BE2C (cell line): Measurements from ENCODE around the gene GPC5.

Experiments used
- DNase-seq: peaks from one replicate; pipeline ENCODE4 v3.0.0-alpha.2; 2020
- H3K27me3 ChIP-seq: fragments of 250-450 bp; sonication (Bioruptor Pico); 2 replicates; pipeline ENCODE4 v1.5.1; 2020; ENCODE audit warnings: mild to moderate bottlenecking
- H3K36me3 ChIP-seq: fragments of 250-450 bp; sonication (Bioruptor Pico); 2 replicates; pipeline ENCODE4 v1.5.1; 2020; ENCODE audit warnings: mild to moderate bottlenecking
- H3K4me1 ChIP-seq: fragments of 250-450 bp; sonication (Bioruptor Pico); 2 replicates; pipeline ENCODE4 v1.5.1; 2020
- H3K4me3 ChIP-seq: 2 replicates; pipeline ENCODE4 v1.5.1; 2011; ENCODE audit warnings: low read depth, low read length
- H3K9me3 ChIP-seq: fragments of 250-450 bp; sonication (Bioruptor Pico); 2 replicates; pipeline ENCODE4 v1.5.1; 2020
- TF ChIP-seq, protein P1 (sequence below): IDR thresholded peaks from 2 replicates; pipeline ENCODE4 v1.5.1; 2012; ENCODE audit warnings: mild to moderate bottlenecking, low read depth, low read length

GPC5 gene

DNA sequence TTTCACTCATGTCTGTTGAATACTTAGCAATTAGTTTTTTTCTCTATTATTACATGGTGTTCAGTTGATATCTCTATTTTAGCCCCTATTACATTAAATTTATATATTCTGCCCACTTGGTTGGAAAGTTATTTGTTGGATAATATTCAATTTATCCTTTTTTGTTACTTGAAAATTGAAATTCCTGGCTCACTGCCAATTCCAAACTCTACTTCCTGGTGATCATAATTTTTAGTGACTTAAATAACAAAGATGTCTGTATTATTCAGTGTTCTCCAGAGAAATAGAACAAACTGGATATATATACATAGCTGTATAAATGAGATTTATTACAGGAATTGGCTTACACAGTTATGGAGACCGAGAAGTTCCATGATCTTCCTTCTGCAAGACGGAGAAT lies 93.6 kb downstream of the GPC5 start:
- TF ChIP-seq, protein P1, sequence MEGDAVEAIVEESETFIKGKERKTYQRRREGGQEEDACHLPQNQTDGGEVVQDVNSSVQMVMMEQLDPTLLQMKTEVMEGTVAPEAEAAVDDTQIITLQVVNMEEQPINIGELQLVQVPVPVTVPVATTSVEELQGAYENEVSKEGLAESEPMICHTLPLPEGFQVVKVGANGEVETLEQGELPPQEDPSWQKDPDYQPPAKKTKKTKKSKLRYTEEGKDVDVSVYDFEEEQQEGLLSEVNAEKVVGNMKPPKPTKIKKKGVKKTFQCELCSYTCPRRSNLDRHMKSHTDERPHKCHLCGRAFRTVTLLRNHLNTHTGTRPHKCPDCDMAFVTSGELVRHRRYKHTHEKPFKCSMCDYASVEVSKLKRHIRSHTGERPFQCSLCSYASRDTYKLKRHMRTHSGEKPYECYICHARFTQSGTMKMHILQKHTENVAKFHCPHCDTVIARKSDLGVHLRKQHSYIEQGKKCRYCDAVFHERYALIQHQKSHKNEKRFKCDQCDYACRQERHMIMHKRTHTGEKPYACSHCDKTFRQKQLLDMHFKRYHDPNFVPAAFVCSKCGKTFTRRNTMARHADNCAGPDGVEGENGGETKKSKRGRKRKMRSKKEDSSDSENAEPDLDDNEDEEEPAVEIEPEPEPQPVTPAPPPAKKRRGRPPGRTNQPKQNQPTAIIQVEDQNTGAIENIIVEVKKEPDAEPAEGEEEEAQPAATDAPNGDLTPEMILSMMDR: no peak
- no peaks in the 10 kb centered on the region for H3K9me3 ChIP-seq
- H3K27me3 ChIP-seq: no peaks in the 10 kb centered on the region
- no peaks in the 10 kb centered on the region for H3K36me3 ChIP-seq
- no peak overlapping the region for H3K4me3 ChIP-seq
- no peaks in the 10 kb centered on the region; the same call in 1 of the 2 replicates for H3K4me1 ChIP-seq
- no peak for DNase-seq

DNA sequence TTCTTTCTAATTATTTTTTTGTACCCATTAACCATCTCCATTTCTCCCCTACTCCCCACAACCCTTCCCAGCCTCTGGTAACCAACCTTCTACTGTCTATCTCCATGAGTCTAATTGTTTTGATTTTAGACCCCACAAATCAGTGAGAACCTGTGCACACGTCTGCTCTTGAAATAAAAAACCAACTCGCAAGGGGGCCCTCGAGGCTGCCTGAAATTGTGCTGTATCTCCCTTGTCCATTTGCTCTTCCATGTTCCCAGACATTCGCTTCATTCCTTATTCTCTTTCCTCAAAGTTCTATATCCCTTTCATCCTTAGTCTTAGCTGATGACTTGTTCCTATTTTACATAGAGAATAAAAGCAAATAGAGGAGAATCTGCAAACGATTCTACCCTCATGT lies 95.0 kb downstream of the GPC5 start:
- no peaks in the 10 kb centered on the region for H3K27me3 ChIP-seq
- H3K4me3 ChIP-seq: no peak overlapping the region
- no peaks in the 10 kb centered on the region for H3K9me3 ChIP-seq
- TF ChIP-seq, protein P1: no peak
- no peaks in the 10 kb centered on the region; the same call in 1 of the 2 replicates for H3K4me1 ChIP-seq
- H3K36me3 ChIP-seq: no peaks in the 10 kb centered on the region
- no peak for DNase-seq

DNA sequence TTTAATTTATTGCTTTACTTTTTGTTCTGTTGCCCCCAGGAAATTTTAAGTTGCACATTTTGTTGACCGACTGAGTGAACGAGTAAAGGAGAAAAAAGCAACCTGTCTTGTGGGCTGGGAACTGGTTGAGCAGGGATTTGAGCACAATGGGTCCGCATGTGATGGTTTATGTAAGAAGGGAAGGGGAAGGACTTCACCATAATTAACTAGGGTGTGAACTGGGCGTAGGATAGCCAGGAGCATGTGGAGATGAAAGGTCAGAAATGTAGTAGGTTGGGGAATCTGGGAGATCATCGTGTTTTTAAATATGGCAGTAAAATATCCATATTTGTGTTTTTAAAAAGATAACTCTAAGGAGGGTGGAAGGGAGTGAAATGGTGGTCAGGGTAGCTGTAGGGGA lies 99.9 kb downstream of the GPC5 start:
- no peaks in the 10 kb centered on the region for H3K9me3 ChIP-seq
- H3K36me3 ChIP-seq: no peaks in the 10 kb centered on the region
- DNase-seq: no peak
- H3K27me3 ChIP-seq: no peaks in the 10 kb centered on the region
- TF ChIP-seq, protein P1: no peak
- no peak overlapping the region for H3K4me3 ChIP-seq
- H3K4me1 ChIP-seq: no peaks in the 10 kb centered on the region

DNA sequence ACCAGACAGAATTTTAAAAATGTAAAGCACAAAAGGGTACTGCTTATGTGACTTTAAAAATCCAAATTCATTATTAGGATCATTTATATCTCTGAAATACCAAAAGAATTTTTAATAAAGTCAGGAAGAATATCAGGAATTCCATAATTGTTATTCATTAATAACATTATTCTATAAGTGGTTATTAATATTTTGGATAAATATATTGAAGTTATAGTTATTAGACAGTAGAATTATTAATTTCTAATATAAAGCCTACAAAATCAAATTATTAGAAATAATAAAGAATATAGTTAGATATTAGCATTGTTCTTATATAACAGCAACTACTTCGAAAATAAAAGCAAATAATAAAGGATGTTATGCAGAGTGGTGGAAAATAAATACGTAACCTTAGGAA lies 105.8 kb downstream of the GPC5 start:
- no peaks in the 10 kb centered on the region for H3K27me3 ChIP-seq
- no peaks in the 10 kb centered on the region for H3K4me1 ChIP-seq
- TF ChIP-seq, protein P1: no peak
- no peaks in the 10 kb centered on the region for H3K36me3 ChIP-seq
- no peak for DNase-seq
- no peaks in the 10 kb centered on the region for H3K9me3 ChIP-seq
- no peak overlapping the region for H3K4me3 ChIP-seq

DNA sequence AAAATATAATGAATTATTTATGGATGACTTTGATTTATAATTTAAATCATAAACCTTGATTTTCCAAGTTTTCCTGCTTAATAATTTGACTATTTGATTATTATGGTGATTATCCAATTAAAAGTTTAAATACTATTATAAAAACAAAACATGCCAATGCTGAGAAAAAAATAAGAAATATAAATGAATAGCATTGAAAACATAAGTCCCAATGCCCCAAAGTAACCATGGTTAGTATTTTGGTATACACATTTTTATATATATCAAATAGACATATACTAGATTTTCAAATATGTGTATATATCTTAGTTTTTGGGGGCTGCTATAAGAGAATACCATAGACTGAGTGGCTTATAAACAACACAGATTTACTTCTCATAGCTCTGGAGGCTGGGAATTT lies 108.3 kb downstream of the GPC5 start:
- Histone ChIP-seq H3K4me3 (no peak overlapping the region), H3K9me3 (no peaks in the 10 kb centered on the region), H3K36me3 (no peaks in the 10 kb centered on the region), H3K4me1 (no peaks in the 10 kb centered on the region), H3K27me3 (no peaks in the 10 kb centered on the region)
- no peak for DNase-seq
- TF ChIP-seq, protein P1: no peak

DNA sequence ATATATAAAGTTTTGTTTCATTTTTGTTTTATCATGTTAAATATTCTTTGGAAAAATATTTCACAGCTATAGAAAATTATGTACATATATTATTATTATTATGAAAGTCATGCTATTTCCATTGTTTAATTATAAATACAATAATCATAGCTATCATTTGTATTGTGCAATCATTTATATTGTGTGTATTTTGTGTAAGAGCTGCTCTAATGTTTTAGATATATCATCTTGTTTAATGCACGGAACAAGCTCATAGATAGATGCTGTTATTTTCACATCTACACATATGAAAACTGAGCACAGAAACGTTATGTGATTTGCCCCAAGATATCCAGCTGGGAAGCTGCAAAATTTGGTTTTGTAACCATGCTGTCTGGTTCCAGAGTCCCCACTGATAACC lies 111.6 kb downstream of the GPC5 start:
- Histone ChIP-seq H3K4me1 (no peaks in the 10 kb centered on the region), H3K36me3 (no peaks in the 10 kb centered on the region), H3K4me3 (no peak overlapping the region), H3K9me3 (no peaks in the 10 kb centered on the region), H3K27me3 (no peaks in the 10 kb centered on the region)
- DNase-seq: no peak
- TF ChIP-seq, protein P1: no peak
